ENCODE measurements around the gene ALK.

GRCh38 chr2:29485117-29485516 lies 436.3 kb downstream of the ALK start:
- TF ChIP-seq REST (IDR thresholded peaks at IDR 0.05; ENCODE audit: insufficient read depth in 1 of 2, low read depth in 2 of 2, low read length in 2 of 2) (no peak), POLR2AphosphoS5 (IDR thresholded peaks at IDR 0.05; ENCODE audit: low read depth, low read length) (no peak)
